ENCODE measurements around the gene KRTAP1-1. TPM values are rescaled to one million over a fixed set of nuclear protein-coding genes. Genes with fewer than 3 reads are reported as not detected.
"Not testable (repeated sequence)": the region's sequence is repeated elsewhere in the genome, so short reads cannot be mapped to it uniquely, and the experiment has no call there.

KRTAP1-1 gene, protein sequence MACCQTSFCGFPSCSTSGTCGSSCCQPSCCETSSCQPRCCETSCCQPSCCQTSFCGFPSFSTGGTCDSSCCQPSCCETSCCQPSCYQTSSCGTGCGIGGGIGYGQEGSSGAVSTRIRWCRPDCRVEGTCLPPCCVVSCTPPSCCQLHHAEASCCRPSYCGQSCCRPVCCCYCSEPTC
- total RNA-seq (2014; rRNA removed; shearing (Covaris generic)), result not detected in 2 replicates

GRCh38 chr17:41040783-41041571 lies at the start of gene KRTAP1-1:
Gene KRTAP1-1 (minus strand): TSS chr17:41041450. CDS start chr17:41041397, 53 bp downstream.
- DNase-seq (ENCODE audit: low spot score), result not testable (repeated sequence)

GRCh38 chr17:41088760-41089352 lies 47.6 kb upstream of the KRTAP1-1 start:
- not testable (repeated sequence) for DNase-seq (ENCODE audit: low spot score)

GRCh38 chr17:41084100-41084856 lies 43.0 kb upstream of the KRTAP1-1 start, which contains the start of gene KRTAP4-7:
Gene KRTAP4-7 (plus strand): TSS chr17:41084150. CDS start chr17:41084207, 57 bp downstream.
- not testable (repeated sequence) for DNase-seq (ENCODE audit: low spot score)

DNA sequence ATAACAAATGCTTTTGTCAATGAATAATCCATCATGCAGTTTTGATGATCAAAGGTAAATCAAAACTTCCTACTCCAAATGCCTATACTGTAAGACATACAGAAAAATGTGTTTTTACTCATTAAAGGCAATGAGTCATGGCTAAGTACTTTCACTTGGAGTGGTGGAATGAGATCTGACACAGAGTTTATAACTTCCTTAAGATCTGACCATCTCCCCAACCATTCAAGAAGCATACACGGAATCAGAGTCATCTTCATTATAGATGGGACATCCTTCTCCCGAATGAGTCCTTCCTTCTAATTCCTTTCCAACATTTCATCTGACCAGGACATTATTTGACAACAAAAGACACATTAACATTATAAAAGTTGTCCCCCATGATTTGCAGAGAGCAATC lies 42.2 kb upstream of the KRTAP1-1 start:
- peak; percentile 45 for DNase-seq (ENCODE audit: low spot score)

DNA sequence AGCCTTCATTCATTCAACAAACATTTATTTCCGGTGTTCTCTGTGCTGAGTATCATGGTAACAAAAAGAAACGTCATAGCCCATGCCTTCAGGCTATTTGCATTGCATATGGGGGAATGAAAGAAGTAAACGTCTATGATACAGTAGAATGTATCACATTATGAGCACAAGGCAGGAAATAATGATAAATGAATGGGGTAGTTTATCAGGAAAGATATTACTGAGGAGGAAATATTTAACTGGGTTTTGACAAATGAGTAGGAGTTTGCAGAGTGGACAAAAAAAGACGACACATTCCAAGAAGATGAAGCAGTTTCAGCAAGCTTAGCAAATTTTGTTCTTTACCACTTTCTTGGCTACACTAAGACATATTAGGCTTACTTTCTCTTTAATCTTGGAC lies 41.4 kb upstream of the KRTAP1-1 start:
- DNase-seq (ENCODE audit: low spot score), result peak; percentile 49

DNA sequence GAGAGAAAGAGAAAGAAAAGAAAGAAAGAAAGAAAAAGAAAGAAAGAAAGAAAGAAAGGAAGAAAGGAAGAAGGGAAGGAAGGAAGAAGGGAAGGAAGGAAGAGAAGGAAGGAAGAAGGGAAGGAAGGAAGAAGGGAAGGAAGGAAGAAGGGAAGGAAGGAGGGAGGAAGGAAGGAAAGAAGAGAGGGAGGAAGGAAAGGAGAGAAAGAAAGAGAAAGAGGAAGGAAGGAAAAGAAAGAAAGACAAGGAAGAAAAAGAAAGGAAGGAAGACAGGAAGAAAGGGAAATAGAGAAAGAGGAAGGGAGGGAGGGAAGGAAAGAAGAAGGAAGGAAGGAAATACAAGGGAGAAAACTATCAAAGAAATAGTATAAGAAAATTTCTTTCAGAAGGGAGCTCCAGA lies 35.5 kb upstream of the KRTAP1-1 start:
- no peak for DNase-seq (ENCODE audit: low spot score)

DNA sequence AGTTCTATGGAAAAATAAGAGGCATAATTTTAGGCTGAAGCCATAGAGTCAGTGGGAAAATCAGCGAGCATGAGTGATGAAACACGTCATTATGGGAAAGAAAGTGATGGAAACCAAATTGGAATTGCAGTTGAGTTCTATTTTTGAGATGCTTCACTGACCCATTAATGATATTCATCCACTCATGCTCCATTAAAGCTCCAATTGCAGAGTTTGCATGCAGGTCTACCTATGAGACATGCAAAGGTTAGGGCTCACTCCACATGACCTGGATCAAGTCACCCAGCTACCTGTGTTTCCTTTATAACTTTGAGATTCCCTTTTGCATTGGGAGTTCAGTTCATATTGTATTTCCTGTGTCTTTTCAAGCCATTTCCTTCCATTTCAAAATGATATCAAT lies 32.4 kb upstream of the KRTAP1-1 start:
- DNase-seq (ENCODE audit: low spot score), result no peak

- no peak for DNase-seq (ENCODE audit: low spot score)
Measured at GRCh38 chr17:41071606-41072360, 30.5 kb upstream of the KRTAP1-1 start.

DNA sequence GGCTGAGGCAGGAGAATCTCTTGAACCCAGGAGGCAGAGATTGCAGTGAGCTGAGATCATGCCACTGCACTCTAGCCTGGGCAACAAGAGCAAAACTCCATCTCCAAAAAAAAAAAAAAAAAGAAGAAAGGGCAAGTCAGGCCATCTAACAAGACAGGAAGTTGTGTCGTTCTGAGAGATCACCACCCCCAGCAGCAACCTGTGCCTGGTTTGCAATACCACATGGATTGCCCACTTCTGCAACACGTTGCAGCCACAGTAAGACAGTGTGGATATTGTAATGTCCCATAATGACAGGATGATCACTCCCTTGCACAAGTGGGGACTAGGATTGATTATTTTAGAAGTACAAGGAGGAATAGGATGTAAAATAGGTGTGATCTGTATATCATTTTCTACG lies 27.8 kb upstream of the KRTAP1-1 start:
- DNase-seq (ENCODE audit: low spot score), result no peak

GRCh38 chr17:41067281-41067680 lies 26.0 kb upstream of the KRTAP1-1 start:
- DNase-seq (ENCODE audit: low spot score), result no peak

- peak; percentile 96 for DNase-seq (ENCODE audit: low spot score)
Measured at GRCh38 chr17:41065829-41066624, 24.8 kb upstream of the KRTAP1-1 start, which contains the start of gene KRTAP2-4. Gene KRTAP2-4 (minus strand): TSS chr17:41065879. CDS start chr17:41065845, 34 bp downstream.

- DNase-seq (ENCODE audit: low spot score), result not testable (repeated sequence)
Measured at GRCh38 chr17:41065016-41065689, 23.9 kb upstream of the KRTAP1-1 start.

- DNase-seq (ENCODE audit: low spot score), result no peak
Measured at GRCh38 chr17:41064301-41064700, 23.1 kb upstream of the KRTAP1-1 start.

- DNase-seq (ENCODE audit: low spot score), result no peak
Measured at GRCh38 chr17:41063449-41063848, 22.2 kb upstream of the KRTAP1-1 start.

- peak; percentile 90 for DNase-seq (ENCODE audit: low spot score)
Measured at GRCh38 chr17:41061964-41062363, 20.7 kb upstream of the KRTAP1-1 start.

DNA sequence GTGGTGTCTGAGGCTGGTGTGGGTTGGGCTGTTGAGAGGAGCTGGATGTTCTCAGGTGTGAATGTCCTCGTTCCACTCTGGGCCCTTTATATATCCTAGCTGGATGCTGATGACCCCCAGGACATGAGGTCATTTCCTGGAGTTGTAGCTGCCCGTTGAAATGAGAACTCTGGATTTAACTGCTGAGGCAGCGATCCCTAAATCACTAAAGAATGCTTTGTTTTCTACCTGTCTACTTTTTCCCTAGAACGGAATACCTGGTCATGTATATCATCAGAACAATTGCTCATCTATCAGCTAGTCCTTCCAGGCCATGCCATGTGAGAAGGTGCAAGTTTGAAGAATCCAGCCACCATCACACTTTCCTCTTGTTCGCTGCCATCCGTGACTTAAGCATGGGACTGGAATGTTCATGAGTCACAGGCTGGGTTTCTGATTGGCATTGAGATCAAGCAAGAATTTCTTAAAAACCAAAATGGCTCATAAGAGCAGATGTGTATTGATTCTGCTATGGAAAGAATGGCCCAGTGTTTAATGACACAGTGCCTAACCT lies 18.9 kb upstream of the KRTAP1-1 start, which contains the start of gene KRTAP2-3:
Gene KRTAP2-3, minus strand, starts transcription at position 63 of the 553 bp plus-strand sequence. CDS start 64 bp downstream, outside the sequence.
- peak; percentile 92 for DNase-seq (ENCODE audit: low spot score)

DNA sequence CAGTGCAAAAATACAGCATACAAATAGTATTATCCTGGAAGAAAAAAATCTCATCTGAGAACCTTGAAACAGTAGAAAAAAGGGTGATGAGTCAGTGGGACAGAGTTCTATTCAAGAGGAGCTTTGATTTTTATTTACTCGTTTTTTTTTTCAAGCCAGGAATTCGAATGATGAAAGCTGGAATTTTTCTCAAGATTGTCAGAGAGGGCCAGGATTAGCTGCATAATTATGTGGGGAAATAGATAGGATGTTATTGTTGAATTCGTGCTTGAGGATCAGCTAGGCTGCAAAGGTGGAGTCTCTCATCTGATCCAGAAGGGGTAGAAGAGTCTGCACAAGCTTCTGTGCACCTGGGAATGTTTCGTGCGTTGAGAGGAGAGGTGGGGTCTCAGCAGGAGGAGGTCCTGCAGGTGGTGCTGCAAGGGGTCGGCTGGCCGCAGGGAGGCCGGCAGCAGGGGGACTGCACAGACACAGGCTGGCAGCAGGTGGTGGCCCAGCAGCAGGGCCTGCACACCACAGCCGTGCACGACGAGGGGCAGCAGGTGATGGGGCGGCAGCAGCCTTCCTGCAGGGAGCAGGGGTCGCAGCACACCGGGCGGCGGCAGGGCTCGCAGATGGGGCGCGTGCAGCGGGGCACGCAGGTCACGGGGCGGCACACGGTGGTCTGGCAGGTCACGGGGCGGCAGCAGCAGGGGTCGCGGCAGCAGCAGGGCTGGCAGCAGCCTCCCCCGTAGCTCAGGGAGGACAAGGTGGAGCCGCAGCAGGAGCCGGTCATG lies 18.2 kb upstream of the KRTAP1-1 start:
- peak; percentile 84 for DNase-seq (ENCODE audit: low spot score)

DNA sequence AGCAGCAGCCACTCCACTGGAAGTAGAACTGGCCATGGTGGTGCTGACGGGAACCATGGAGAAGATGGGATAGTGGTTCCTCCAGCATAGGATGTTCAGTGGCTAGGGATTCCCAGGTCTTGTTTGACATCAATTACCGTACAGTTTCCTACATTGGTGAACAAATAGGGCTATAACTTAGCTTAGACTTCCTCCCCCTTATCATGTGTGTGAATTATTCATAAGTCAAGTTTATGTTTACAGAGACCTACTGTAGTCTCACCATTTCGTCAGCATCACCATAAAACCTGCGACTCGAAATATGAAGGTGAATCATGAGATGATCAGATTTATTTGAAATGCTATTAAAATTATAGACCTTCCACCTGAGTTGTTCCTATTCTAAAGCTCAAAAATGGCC lies 17.5 kb upstream of the KRTAP1-1 start:
- peak; percentile 55 for DNase-seq (ENCODE audit: low spot score)

All from A172 (cell line).